PFSK-1 (cell line): ENCODE measurements around the gene IGF2BP1.

ENCODE experiments used
- FOXP2 ChIP-seq: optimal IDR thresholded peaks from 2 replicates; pipeline ENCODE3; 2011; ENCODE audit warnings: borderline replicate concordance, control low read depth, inconsistent platforms; ENCODE audit not compliant: insufficient read depth; ENCODE audit errors: extremely low read length, extremely low read depth
- POLR2AphosphoS5 ChIP-seq: IDR thresholded peaks from 2 replicates; pipeline ENCODE4 v1.6.1; 2012; ENCODE audit warnings: low read depth, mild to moderate bottlenecking, control low read depth, low read length, moderate library complexity
- REST ChIP-seq, 2 experiments: IDR thresholded peaks; 2 replicates each; pipeline versions ENCODE4 v1.6.1 to v1.8.0; 2011 to 2012; ENCODE audit warnings: low read depth in 2 of 2, low read length in 2 of 2, control low read depth in 1 of 2, inconsistent platforms in 1 of 2, mild to moderate bottlenecking in 1 of 2, moderate library complexity in 1 of 2; ENCODE audit not compliant: insufficient read depth in 1 of 2
- SIN3A ChIP-seq: IDR thresholded peaks from 2 replicates; pipeline ENCODE4 v1.6.1; 2012; ENCODE audit warnings: mild to moderate bottlenecking, low read length, moderate library complexity, borderline replicate concordance; ENCODE audit not compliant: insufficient read depth
- TAF1 ChIP-seq: IDR thresholded peaks from 2 replicates; pipeline ENCODE4 v1.6.1; 2012; ENCODE audit warnings: low read length, control low read depth, borderline replicate concordance; ENCODE audit not compliant: insufficient read depth

Gene IGF2BP1

DNA sequence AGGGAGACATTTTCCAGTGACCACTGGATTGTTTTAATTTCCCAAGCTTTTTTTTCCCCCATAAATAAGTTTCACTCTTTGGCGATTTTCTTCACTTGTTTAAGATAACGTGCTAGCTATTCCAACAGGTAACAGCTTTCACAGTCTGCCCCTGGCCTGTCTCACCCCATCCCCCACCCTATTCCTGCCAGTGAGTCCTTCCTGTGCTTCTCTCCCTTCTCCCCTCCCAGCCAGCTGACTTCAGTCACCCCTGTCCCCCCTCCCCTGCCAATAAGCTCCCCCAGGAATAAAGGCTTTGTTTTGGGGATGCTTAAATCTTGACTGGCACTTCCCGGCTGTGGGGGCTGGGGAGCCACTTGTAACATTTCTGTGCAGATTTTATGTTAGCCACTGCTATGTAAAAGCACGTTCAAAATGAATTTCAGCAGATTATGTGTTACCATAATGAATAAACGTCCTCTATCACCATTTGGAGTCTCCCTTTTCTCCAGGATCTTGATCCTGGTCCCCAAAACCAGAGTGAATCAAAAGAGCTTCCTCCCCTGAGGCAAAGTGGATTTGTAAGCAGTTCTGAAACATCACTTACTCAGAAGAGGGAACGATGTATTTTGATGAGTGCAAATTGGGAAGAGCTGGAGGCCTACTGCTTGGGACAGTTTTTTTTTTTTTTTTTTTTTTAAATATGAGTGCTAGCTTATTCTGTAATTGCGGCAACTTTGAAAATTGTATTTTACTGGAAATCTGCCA, 58.2 kb downstream of the IGF2BP1 start:
- TF ChIP-seq POLR2AphosphoS5 = no peak
- no peak for TF ChIP-seq FOXP2
- no peak for TF ChIP-seq SIN3A
- TF ChIP-seq TAF1 = no peak
- TF ChIP-seq REST (IDR thresholded peaks at IDR 0.05; ENCODE audit: insufficient read depth in 1 of 2, low read depth in 2 of 2, low read length in 2 of 2) = no peak

- no peak for TF ChIP-seq REST (IDR thresholded peaks at IDR 0.05; ENCODE audit: insufficient read depth in 1 of 2, low read depth in 2 of 2, low read length in 2 of 2)
- no peak for TF ChIP-seq FOXP2
- no peak for TF ChIP-seq POLR2AphosphoS5
- no peak for TF ChIP-seq SIN3A
- TF ChIP-seq TAF1 = no peak
Measured at GRCh38 chr17:49061524-49061943, 64.3 kb downstream of the IGF2BP1 start.

DNA sequence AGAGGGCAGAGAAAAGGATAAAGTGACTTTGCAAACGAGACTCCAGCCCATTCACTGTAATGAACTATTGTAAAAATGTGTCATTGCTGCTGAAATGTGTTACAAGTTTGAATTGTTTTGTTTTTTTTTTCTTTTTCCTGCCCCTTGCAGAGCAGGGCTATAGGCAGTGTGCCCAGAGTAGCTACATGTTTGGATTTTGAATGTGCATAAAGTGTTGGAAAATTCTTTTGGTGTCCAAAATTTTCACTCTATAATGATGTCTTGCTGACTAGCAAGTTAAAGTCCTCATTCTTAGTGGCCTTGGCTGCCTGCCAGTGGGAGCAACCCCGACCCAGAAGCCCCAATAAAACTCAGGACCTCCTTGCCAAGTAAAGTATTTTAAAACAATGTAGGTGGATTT, 66.5 kb downstream of the IGF2BP1 start:
- TF ChIP-seq REST (IDR thresholded peaks at IDR 0.05; ENCODE audit: insufficient read depth in 1 of 2, low read depth in 2 of 2, low read length in 2 of 2) = no peak
- TF ChIP-seq TAF1 = no peak
- no peak for TF ChIP-seq POLR2AphosphoS5
- TF ChIP-seq SIN3A = no peak
- TF ChIP-seq FOXP2 = no peak

GRCh38 chr17:49067163-49067562, 70.0 kb downstream of the IGF2BP1 start:
- no peak for TF ChIP-seq POLR2AphosphoS5
- no peak for TF ChIP-seq FOXP2
- no peak for TF ChIP-seq REST (IDR thresholded peaks at IDR 0.05; ENCODE audit: insufficient read depth in 1 of 2, low read depth in 2 of 2, low read length in 2 of 2)
- TF ChIP-seq SIN3A = no peak
- TF ChIP-seq TAF1 = no peak
